Pulmonary artery endothelial cell (primary cell): ENCODE measurements around the gene AP5Z1. TPM values are rescaled to one million over a fixed set of nuclear protein-coding genes. Genes with fewer than 3 reads are reported as not detected.
"Not testable (repeated sequence)": the region's sequence is repeated elsewhere in the genome, so short reads cannot be mapped to it uniquely, and the experiment has no call there.

Source experiments
- DNase-seq: peaks from one replicate; pipeline ENCODE4 v3.0.0-alpha.2; 2011; ENCODE audit warnings: low read depth, low spot score
- total RNA-seq: library from RNA; depleted of rRNA; stranded (reverse); fragments of >200 nt; gene quantifications from 2 replicates; pipeline ENCODE4 v1.2.3, GENCODE V29; 2014

The AP5Z1 gene
- total RNA-seq, 1 donor from 2014 or later: 24.9 TPM

DNA sequence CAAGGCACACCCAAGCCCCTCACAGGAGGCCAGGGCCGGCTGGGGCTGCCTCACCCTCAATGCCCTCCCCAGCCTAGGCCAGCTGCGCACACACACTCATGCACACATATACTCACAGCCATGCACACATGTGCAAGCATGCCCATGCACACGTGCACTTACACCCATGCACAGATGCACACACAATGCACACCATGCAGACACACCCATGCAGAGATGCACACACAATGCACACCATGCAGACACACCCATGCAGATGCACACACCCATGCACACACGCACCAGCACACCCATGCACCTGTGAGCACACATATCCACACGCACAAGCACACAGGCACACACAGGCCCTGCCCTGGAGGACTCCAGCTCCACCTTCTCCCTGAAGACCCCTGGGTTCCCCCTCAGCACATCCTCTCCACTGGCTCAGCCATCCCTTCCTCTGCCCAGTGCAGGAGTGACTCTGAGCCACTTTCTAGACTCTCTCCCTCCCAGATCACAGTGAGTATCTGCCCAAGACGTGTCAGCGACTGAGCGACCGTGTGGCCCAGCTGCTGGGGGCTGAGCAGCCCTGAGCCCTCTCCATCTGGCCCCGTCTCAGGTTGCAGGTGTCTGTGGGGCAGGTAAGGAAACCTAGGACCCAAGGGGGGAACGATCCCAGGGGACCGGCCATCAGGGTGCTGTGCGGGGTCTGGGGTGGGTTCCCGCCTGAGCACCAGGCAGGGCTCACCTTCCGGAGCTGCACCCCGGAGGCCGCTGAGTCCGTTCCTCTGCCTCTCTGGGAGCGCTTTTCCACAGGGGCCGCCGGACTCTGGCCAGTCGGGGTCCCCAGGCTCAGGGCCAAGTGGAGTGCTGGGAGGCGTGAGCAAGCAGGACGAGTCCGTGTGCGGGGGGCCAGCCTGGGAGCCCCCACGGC lies 25.8 kb downstream of the AP5Z1 start:
- no peak for DNase-seq

DNA sequence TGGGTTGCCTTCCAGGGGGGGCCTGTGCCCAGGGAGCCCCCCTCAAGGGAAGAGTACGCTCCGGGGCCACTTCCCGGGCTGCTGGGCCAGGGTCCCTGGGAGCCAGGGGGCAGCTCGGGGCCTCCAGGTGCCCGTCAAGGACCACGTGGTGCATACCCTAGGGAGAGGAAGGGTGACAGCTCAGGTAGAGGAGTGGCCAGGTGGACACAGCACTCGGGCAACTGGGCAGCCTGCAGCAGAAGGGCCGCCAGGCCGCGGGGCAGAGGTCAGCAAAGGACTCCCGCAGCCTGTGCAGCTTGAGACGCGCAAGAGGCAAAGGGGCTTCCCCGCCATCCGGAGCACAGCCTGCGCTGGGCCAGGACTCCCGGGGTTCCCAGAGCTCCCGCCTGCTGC lies 26.4 kb downstream of the AP5Z1 start:
- DNase-seq: no peak

DNA sequence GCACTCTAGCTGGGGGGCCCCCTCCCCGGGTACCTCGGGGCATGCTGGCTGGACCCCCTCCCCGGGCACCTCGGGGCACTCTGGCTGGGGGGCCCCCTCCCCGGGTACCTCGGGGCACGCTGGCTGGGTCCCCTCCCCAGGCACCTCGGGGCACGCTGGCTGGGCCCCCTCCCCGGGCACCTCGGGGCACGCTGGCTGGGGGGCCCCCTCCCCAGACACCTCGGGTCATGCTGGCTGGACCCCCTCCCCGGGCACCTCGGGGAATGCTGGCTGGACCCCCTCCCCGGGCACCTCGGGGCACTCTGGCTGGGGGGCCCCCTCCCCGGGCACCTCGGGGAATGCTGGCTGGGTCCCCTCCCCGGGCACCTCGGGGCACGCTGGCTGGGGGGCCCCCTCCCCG lies 27.2 kb downstream of the AP5Z1 start:
- DNase-seq: not testable (repeated sequence)

DNA sequence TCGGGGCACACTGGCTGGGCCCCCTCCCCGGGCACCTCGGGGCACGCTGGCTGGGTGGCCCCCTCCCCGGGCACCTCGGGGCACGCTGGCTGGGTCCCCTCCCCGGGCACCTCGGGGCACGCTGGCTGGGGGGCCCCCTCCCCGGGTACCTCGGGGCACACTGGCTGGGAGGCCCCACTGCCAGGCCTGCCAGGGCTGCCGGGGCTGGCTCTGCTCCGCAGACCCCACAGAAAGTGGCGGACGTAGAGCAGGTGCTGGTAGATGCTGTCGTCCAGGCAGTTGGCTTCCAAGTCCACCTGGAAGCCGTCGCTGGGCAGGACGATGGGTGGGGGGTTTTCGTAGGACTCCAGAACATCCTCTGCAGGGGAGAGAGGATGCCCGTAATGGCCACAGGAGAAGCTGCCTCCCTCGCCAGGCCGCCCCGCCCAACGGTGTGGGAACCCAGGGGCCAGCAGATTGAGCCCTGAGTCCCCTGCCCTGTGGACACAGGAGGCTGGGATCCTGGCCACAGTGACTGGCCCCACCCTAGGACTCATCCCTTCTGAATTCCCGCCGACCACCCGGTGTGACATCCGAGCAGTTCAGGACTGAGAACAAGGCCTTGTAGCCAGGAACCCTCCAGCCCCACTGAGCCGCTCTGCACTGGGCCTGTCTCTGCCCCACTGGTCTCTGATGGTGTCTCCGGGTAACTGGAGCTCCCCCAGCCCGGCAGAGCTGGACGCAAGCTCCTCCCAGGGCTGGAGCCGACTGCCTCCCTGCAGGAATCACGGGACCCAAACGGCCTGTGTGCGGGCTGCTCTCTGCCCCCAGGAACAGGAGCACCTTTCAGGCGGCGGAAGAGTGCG lies 28.2 kb downstream of the AP5Z1 start:
- DNase-seq: no peak

DNA sequence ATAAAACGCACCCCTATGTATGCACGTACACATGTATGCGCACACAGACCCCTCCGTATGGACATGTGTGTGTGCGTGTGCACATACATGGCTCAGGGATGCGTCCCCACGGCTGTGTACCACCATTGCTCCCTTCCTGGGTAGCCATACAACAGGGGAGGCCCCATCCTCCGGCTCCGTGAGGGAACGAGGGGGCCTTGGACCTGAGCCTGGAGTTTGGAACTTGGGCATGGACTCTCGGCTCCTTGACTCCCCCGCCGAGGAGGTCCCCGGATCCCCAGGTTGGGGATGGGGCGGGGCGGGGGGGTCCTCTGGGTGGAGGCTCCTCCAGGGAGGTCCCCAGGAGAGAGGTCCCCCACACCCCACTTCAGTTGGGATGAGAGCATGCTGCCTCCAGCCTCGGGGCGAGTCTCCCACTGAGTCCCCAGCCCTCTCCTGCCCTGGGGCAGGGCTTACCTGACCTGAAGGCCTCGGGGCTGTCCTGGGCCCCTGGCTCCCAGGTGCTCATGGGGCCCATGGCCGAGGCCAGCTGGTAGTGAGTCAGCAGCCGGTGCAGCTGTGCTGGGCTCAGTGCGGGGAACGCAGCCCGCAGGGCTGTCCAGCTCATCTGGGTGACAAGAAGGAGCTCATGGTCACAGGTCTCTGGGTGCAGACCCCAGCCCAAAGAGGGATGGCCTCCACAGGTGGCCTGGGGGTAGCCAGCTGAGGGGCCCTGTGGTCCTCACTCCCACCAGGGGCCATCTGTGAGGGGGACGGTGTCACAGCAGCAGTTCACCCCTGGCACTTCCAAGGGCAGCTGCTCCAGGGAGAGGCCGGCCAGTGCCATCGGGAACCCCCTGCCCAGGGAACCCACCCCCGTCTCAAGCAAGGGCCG lies 29.9 kb downstream of the AP5Z1 start:
- DNase-seq: no peak

DNA sequence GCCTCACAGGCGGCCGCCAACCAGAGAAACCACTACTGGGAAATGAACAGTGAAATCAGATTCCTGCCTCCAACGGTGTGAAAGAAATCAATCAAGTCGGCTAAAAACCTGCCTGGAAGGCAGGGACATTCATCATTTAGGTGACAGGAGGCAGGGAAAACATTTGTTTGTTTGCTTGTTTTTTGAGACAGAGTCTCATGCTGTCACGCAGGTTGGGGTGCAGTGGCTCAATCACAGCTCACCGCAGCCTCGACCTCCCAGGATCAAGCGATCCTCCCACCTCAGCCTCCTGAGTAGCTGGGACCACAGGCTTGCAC lies 30.5 kb downstream of the AP5Z1 start:
- DNase-seq: no peak

DNA sequence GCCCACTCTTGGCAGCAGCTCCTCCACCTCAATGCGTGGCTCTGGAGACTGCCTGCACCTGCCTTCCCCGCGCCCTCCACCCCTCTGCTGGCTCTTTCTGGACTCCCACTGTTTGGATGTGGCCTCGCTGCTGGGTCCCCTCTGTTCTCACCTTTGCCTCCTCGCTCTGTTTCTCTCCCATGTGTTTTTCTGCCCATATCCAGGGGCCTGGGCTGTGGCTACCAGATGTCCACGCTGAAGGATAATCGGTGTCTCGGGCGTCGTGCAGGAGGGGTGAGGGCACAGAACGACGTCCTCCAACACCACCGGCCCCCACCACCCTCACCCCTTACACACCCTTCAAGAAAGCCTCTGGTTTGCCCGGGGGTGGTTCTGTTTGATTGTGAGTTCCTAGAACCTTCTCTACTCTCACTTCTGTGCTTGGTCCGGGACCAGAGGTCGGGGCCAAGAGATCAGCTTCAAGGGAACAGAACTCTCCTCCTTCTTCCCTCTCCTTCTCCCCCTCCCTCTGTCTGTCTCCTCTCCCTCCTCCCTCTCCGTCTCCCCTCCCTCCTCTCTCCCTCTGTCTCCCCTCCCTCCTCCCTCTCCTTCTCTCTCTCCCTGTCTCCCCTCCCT lies 31.7 kb downstream of the AP5Z1 start:
- DNase-seq: no peak

DNA sequence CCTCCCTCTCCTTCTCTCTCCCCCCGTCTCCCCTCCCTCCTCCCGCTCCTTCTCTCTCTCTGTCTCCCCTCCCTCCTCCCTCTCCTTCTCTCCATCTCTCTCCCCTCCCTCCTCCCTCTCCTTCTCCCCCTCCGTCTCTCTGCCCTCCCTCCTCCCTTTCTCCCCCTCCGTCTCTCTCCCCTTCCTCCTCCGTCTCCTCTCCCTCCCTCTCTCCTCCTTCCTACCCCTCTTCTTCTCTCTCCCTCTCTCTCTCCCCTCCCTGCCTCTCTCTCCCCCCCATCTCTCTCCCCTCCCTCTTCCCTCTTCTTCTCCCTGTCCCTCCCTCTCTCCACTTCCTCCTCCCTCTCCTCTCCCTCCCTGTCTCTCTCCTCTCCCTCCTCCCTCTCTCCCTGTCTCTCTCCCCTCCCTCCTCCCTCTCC lies 32.2 kb downstream of the AP5Z1 start:
- no peak for DNase-seq

DNA sequence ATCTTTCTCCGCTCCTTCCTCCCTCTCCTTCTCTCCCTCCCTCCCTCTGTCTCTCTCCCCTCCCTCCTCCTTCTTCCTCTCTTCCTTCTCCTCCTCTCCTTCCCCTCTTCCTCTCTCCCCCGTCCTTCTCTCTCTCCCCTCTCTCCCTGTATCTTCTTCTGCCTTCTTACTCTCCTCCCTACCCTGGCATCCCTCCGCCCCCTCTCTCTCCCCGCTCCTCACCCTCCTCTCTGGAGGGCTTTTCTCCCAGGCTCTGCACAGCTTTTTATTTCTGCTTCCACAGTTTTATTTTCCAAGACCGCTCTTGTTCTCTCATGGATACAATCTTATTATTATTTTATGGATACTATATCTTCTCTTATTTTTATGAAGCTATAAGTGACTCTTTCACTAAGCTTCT lies 32.6 kb downstream of the AP5Z1 start:
- no peak for DNase-seq

DNA sequence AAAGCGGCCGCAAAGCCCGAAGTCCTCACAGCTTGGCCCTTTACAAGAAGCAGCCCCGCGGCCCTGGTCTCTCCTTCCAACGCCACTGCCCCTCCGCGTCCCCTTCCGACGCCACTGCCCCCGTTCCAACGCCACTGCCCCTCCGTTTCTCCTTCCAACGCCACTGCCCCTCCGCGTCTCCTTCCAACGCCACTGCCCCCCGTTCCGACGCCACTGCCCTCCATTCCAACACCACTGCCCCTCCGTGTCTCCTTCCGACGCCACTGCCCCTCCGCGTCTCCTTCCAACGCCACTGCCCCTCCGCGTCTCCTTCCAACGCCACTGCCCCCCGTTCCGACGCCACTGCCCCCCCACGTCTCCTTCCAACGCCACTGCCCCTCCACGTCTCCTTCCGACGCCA lies 33.1 kb downstream of the AP5Z1 start:
- DNase-seq: no peak

DNA sequence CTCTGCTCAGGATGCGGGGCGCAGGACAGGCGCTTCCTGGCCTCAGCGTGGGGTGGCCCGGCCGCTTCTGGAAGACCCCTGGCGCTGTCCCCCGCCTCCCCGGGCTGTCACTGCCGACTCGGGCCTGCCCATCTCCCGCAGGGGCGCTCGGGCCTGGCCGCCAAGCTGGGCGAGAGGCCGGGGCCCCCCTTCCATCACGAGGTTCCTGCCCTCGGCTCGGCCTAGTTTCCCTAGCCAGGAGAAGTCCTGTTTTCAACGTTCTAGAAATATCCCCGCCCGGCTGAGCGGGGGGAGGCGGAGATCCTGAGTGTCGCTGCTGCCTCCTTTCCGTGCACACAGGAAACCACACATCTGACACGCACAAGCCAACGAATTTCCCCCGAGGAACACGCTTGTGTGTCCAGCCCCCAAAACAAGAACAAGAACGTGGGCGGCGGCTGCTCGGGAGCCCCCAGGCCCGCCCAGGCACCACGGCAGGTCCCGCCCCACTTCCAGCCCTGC lies 33.7 kb downstream of the AP5Z1 start:
- DNase-seq: no peak

DNA sequence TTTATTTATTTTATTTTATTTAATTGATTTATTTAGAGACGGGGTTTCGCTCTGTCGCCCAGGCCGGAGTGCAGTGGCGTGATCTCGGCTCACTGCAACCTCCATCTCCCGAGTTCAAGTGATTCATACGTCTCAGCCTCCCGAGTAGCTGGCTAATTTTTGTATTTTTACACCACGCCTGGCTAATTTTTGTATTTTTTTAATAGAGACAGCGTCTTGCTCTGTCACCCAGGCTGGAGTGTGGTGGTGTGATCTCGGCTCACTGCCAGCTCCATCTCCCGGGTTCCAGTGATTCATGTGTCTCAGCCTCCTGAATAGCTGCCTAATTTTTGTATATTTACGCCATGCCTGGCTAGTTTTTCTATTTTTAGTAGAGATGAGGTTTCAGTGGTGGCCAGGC lies 34.2 kb downstream of the AP5Z1 start:
- DNase-seq: no peak

DNA sequence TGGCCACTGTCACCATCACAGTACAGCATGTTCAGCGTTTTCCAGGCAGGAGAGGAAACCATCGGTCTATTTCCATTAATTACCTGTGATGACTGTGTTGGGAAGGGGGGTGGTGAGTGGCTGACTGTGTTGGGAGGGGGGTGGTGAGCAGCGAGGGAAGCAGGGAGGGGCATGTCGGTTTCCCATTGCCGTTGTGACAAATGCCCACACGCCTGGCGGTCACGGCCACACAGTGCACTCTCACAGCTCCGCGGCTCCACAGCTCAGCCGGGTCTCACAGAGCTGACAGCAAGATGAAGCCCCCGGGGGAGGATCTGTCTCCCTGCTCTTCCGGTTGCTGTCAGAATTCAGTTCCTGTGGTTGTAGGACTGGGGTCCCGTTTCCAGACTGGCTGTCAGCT lies 39.0 kb downstream of the AP5Z1 start:
- no peak for DNase-seq

DNA sequence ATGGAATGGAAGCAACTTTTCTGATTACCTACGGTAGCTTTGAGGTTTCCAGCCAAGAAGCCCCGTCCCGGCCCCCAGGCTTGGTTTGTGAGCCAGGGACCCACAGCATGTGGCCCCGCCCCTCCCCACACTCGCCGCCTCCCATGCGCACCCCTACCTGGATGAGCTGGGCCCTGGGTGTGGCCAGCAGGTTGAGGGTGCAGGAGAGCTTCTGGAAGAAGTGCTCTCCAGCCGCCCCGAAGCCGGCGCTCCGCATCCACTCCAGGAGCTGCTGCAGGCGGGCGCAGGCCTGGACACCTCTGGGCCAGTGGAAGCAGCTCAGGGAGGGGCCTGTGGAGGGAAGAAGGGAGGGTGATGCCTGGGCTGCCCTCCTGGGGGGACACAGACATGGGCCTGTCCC lies 39.7 kb downstream of the AP5Z1 start:
- no peak for DNase-seq

DNA sequence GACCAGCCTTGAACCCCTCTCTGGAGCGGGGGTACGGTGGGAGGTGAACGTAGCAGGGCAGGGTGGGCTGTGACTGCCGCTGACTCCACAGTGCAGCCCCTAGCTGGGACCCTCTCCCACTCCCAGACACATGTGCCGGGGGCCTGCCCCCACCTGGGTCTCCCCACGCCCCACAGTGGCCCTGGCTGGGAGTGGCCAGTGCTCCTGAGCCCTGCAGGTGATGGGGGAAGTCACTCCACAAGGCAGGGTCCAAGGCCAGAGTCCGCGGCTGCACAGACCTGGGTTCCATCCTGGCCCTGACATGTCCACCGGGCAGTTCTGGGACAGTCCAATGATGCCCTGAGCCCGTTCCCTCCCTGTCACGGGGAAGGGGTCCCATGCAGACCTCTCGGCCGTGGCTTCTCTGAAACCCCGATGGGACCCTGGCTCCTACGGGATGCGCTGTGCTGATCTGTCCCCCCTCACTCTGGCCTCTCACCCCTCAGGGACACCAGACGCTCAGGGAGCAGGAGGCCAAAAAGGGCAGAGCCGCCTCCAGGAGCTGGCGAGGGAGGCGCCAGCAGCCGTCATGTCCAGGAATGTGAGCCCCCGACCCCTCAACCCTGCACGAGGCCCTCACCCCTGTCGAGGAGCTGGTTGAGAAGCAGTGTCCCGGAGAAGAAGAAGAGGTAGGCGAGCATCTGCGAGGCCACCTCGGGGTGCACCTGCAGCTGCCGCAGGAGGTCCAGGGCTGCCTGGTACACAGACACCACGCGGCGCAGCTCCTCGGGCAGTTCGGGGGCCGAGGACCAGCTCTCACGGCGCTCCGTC lies 40.4 kb downstream of the AP5Z1 start:
- DNase-seq: no peak

DNA sequence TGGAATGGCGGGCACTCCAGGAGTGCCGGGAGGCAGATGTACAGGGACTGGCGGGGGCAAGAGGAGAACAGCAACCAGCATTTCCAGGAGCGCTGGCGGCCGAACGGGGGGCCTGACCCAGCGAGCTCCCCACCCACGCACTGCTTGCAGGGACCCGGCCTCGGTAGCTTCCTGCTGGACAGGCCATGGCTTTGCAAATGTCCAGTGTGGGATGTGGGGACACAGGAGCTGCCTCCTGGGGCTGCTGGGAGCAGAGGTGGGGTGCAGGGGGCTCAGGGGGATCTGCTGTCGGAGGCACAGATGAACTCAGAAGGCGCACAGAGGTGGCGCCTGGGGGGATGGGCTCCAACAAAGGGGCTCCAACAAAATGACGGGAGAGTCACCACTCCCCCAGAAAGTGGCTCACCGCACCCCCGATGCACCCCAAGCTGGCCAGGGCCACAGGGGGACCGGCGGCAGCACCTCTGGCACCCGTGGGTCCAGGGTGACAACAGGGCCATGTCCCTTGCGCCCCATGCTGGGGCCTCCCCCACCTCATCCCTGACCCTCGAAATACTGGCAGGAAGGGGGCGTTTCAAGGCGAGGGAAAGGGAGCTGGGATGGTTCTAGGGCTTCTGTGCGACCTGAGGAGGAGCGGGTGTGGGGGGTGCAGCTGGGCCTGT lies 41.1 kb downstream of the AP5Z1 start:
- no peak for DNase-seq

DNA sequence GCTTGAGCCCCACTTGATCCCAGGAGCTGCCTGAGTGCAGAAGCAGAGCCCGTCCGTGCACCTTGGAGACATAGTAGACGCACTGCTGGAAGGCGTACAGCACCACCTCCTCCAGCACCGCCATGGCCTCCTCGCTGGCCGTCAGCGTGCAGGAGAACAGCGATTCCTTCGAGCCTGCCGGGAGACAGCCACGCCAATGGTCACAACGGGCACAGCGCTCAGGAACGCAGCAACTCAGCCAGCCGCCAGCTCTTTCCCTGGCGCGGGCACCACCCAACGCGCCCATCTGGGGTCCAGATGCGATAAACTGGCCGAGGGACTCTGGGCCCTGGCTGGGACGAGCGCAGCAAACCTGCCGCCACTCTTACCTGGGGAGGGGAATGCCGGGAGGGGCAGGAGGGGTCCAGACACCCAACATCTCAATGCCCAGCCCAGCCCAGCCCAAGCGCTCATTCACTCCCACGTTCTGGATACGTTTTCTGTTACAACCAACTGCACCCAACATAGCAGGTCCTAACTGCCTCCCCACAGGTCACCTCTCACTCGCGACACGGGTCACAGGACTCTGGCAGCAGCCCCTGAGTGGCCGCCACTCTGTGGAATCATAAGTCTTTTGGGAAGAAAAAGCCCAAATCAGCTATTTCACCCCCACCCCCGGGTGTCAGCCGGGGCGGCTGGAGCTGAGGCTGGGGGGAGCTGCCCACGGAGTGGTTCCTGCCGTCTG lies 41.9 kb downstream of the AP5Z1 start:
- no peak for DNase-seq

DNA sequence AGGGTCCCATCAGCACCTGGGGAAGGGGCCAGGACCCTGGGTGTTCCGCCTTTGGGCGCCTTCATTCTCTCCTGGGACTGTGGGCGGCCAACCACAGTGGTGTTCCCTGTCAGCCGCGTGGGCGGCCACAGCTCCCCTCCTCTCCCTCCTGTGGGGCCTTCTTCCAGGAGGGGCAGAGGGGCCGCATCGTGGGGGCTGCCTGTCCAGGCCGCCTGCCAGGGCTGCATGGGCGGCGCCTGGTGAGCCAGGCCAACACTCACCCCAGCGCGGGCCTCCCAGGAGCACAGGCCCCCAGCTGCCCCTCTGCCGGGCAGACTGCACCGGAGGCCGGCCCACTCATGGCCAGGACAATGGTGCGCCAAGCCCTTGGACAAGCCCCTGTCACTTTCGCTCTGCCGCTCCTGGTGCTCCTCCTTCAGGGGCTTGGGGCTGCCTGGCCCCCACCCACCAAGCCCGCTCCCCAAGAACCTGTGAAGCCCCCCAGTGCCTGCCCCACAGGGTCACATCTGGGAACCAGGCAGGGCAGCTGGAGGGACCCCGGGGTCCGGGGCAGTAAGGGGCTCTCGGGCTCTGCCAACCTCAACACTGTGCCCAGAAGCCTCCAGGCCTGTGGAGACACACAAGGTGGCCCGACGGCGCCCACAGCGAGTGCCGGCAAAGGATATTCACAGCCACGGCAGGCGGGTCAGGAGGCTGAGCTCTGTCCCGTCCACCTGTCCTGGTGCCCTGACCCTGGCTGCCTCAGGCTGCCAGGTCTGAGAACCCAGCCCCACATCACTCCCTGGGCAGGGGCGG lies 42.8 kb downstream of the AP5Z1 start:
- DNase-seq: no peak
